Thyroid gland (tissue), 4 donors: ENCODE measurements around the gene GRB2.

Source experiments
- CTCF ChIP-seq, 6 experiments: fragments of 200-600 bp in 3 of 6; fragments of 450-650 bp in 3 of 6; sonication (generic) in 3 of 6; IDR thresholded peaks; one replicate each; pipeline ENCODE4 v1.5.1; 2016 to 2019; ENCODE audit warnings: antibody characterized with exemption in 6 of 6, mild to moderate bottlenecking in 2 of 6, inconsistent platforms in 1 of 6, moderate library complexity in 1 of 6
- POLR2A ChIP-seq, 2 donors: fragments of 450-650 bp; IDR thresholded peaks; one replicate each; pipeline ENCODE4 v1.6.1; 2017; ENCODE audit warnings: antibody characterized with exemption in 2 of 2, mild to moderate bottlenecking in 2 of 2, moderate library complexity in 1 of 2

DNA sequence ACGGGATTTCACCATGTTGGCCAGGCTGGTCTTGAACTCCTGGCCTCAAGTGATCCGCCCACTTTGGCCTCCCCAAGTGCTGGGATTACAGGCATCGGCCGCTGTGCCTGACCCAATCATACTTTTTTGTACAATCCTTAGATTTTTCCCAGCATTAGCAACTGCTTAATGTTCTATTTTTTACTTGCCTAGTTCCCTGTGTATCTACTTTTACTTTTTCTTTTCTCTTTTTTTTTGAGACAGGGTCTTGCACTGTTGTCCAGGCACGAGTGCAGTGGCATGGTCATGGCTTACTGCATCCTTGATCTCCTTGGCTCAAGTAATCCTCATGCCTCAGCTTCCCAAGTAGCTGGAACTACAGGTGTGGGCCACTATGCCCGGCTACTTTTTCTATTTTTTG, 9.5 kb downstream of the GRB2 start:
- TF ChIP-seq POLR2A (IDR thresholded peaks at IDR 0.05) (no peak), CTCF (IDR thresholded peaks at IDR 0.05) (no peak)
